GM12878 (cell line): ENCODE measurements around the gene MEN1. TPM values are rescaled to one million over a fixed set of nuclear protein-coding genes. Genes with fewer than 3 reads are reported as not detected.
A peak's percentile ranks its signal among the peaks of the same experiment; 100 is the strongest.

Experiments used
- CHD2 ChIP-seq: IDR thresholded peaks from 2 replicates; pipeline ENCODE4 v1.6.1; 2011; ENCODE audit warnings: low read depth, low read length, improper control_type of control experiment, borderline replicate concordance
- EP300 ChIP-seq, 2 experiments: fragments of 150-350 bp in 1 of 2; IDR thresholded peaks; 2 replicates each; pipeline ENCODE4 v1.6.1; 2011 to 2012; ENCODE audit warnings: low read depth in 2 of 2, low read length in 2 of 2, borderline replicate concordance in 1 of 2, improper control_type of control experiment in 1 of 2, inconsistent platforms in 1 of 2; ENCODE audit not compliant: control insufficient read depth in 1 of 2
- GABPA ChIP-seq: IDR thresholded peaks from 2 replicates; pipeline ENCODE4 v1.6.1; 2014; ENCODE audit warnings: antibody characterized with exemption, low read depth, mild to moderate bottlenecking, inconsistent platforms
- GATAD2B ChIP-seq: fragments of 450-650 bp; conservative IDR thresholded peaks from 2 replicates; pipeline ENCODE4 v1.6.1; 2017; ENCODE audit warnings: low read depth, mild to moderate bottlenecking, moderate library complexity
- HCFC1 ChIP-seq: fragments of 150-350 bp; IDR thresholded peaks from 2 replicates; pipeline ENCODE4 v1.6.1; 2014; ENCODE audit warnings: low read length
- KDM1A ChIP-seq: fragments of 200-600 bp; sonication (generic); IDR thresholded peaks from 2 replicates; pipeline ENCODE4 v1.6.1; 2016; ENCODE audit warnings: borderline replicate concordance
- NBN ChIP-seq: fragments of 450-650 bp; IDR thresholded peaks from 2 replicates; pipeline ENCODE4 v1.6.1; 2016
- NFXL1 ChIP-seq: fragments of 450-650 bp; IDR thresholded peaks from 2 replicates; pipeline ENCODE4 v1.6.1; 2017; ENCODE audit warnings: antibody characterized with exemption, mild to moderate bottlenecking, borderline replicate concordance
- NFYA ChIP-seq: IDR thresholded peaks from 2 replicates; pipeline ENCODE4 v1.6.1; 2011; ENCODE audit warnings: low read depth, mild to moderate bottlenecking, low read length, improper control_type of control experiment, borderline replicate concordance
- NRF1 ChIP-seq: conservative IDR thresholded peaks from 2 replicates; pipeline ENCODE4 v1.6.1; 2011; ENCODE audit warnings: mild to moderate bottlenecking, low read depth, low read length, improper control_type of control experiment
- PBX3 ChIP-seq: IDR thresholded peaks from 2 replicates; pipeline ENCODE4 v1.6.1; 2011; ENCODE audit warnings: mild to moderate bottlenecking, low read depth, low read length, moderate library complexity; ENCODE audit not compliant: insufficient replicate concordance
- POLR2AphosphoS5 ChIP-seq: IDR thresholded peaks from 2 replicates; pipeline ENCODE4 v1.6.1; 2011; ENCODE audit warnings: mild to moderate bottlenecking, low read length, inconsistent platforms
- SMAD5 ChIP-seq: IDR thresholded peaks from 2 replicates; pipeline ENCODE4 v1.6.1; 2016; ENCODE audit warnings: antibody characterized with exemption, low read depth
- SMC3 ChIP-seq: IDR thresholded peaks from 2 replicates; pipeline ENCODE4 v1.6.1; 2011; ENCODE audit warnings: low read length, improper control_type of control experiment, borderline replicate concordance
- STAT3 ChIP-seq: IDR thresholded peaks from 2 replicates; pipeline ENCODE4 v1.6.1; 2011; ENCODE audit warnings: low read depth, low read length, improper control_type of control experiment
- WRNIP1 ChIP-seq: IDR thresholded peaks from 2 replicates; pipeline ENCODE4 v1.6.1; 2011; ENCODE audit warnings: low read depth, low read length, improper control_type of control experiment, borderline replicate concordance
- polyA plus RNA-seq, 11 experiments: library from polyadenylated mRNA; depleted of rRNA in 4 of 11; unstranded in 6 of 11; stranded (reverse) in 5 of 11; fragments of >200 nt; fragmentation: Nextera tagmentation in 4 of 11; fragmentation: Illumina TruSeq in 1 of 11; extraction: Ambion mirVana in 4 of 11; extraction: Trizol in 1 of 11; gene quantifications; 1 replicate in 1 of 11; 2 replicates in 10 of 11; pipeline versions ENCODE4 v1.2.1 to v1.2.3, GENCODE V29; 2011 to 2016; ENCODE audit warnings: inconsistent platforms in 2 of 11, missing spikeins in 2 of 11, low read depth in 1 of 11
- total RNA-seq, 4 experiments: library from RNA; depleted of rRNA in 3 of 4; stranded (reverse); fragments of >200 nt in 3 of 4; fragmentation: Illumina TruSeq in 1 of 4; extraction: Trizol in 1 of 4; gene quantifications; 2 replicates each; pipeline versions ENCODE4 v1.2.1 to v1.2.3, GENCODE V29; 2013 to 2021
- TF ChIP-seq, protein P1 (sequence below): fragments of 450-650 bp; conservative IDR thresholded peaks from 2 replicates; pipeline ENCODE4 v1.6.1; 2017; ENCODE audit warnings: mild to moderate bottlenecking, moderate library complexity
- TF ChIP-seq, protein P2 (sequence below): fragments of 450-650 bp; IDR thresholded peaks from 2 replicates; pipeline ENCODE4 v1.6.1; 2017; ENCODE audit warnings: mild to moderate bottlenecking, moderate library complexity
- TF ChIP-seq, protein P3 (sequence below): fragments of 450-650 bp; formaldehyde crosslinking; IDR thresholded peaks from 2 replicates; pipeline ENCODE4 v1.5.0; 2022; ENCODE audit warnings: mild to moderate bottlenecking, missing genetic modification characterization

The MEN1 gene
- total and polyA plus RNA-seq, 10 of the 15 experiments (the other 5 are each of a cell fraction or from before 2014, with no cell fraction given) = 2.5 to 39.7 (median 20.7) TPM

- TF ChIP-seq PBX3 (peak; percentile 74), POLR2AphosphoS5 (no peak), NRF1 (no peak), WRNIP1 (no peak), HCFC1 (peak; percentile 25; the same call in 1 of the 2 replicates), NFYA (no peak), SMC3 (peak; percentile 38; the same call in 1 of the 2 replicates), STAT3 (no peak), CHD2 (no peak), SMAD5 (no peak), GATAD2B (peak; percentile 74), GABPA (no peak), NBN (0 out of 2 replicates have a peak, but pooled peaks have one; percentile 4), KDM1A (no peak), NFXL1 (no peak), EP300 (IDR thresholded peaks at IDR 0.05; ENCODE audit: borderline replicate concordance in 1 of 2, control insufficient read depth in 1 of 2, low read depth in 2 of 2, low read length in 2 of 2) (no peak)
- TF ChIP-seq, protein P1, sequence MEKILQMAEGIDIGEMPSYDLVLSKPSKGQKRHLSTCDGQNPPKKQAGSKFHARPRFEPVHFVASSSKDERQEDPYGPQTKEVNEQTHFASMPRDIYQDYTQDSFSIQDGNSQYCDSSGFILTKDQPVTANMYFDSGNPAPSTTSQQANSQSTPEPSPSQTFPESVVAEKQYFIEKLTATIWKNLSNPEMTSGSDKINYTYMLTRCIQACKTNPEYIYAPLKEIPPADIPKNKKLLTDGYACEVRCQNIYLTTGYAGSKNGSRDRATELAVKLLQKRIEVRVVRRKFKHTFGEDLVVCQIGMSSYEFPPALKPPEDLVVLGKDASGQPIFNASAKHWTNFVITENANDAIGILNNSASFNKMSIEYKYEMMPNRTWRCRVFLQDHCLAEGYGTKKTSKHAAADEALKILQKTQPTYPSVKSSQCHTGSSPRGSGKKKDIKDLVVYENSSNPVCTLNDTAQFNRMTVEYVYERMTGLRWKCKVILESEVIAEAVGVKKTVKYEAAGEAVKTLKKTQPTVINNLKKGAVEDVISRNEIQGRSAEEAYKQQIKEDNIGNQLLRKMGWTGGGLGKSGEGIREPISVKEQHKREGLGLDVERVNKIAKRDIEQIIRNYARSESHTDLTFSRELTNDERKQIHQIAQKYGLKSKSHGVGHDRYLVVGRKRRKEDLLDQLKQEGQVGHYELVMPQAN = 0 out of 2 replicates have a peak, but pooled peaks have one; percentile 41
- TF ChIP-seq, protein P2, sequence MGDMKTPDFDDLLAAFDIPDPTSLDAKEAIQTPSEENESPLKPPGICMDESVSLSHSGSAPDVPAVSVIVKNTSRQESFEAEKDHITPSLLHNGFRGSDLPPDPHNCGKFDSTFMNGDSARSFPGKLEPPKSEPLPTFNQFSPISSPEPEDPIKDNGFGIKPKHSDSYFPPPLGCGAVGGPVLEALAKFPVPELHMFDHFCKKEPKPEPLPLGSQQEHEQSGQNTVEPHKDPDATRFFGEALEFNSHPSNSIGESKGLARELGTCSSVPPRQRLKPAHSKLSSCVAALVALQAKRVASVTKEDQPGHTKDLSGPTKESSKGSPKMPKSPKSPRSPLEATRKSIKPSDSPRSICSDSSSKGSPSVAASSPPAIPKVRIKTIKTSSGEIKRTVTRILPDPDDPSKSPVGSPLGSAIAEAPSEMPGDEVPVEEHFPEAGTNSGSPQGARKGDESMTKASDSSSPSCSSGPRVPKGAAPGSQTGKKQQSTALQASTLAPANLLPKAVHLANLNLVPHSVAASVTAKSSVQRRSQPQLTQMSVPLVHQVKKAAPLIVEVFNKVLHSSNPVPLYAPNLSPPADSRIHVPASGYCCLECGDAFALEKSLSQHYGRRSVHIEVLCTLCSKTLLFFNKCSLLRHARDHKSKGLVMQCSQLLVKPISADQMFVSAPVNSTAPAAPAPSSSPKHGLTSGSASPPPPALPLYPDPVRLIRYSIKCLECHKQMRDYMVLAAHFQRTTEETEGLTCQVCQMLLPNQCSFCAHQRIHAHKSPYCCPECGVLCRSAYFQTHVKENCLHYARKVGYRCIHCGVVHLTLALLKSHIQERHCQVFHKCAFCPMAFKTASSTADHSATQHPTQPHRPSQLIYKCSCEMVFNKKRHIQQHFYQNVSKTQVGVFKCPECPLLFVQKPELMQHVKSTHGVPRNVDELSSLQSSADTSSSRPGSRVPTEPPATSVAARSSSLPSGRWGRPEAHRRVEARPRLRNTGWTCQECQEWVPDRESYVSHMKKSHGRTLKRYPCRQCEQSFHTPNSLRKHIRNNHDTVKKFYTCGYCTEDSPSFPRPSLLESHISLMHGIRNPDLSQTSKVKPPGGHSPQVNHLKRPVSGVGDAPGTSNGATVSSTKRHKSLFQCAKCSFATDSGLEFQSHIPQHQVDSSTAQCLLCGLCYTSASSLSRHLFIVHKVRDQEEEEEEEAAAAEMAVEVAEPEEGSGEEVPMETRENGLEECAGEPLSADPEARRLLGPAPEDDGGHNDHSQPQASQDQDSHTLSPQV = peak; percentile 45; the same call in 1 of the 2 replicates
- TF ChIP-seq, protein P3, sequence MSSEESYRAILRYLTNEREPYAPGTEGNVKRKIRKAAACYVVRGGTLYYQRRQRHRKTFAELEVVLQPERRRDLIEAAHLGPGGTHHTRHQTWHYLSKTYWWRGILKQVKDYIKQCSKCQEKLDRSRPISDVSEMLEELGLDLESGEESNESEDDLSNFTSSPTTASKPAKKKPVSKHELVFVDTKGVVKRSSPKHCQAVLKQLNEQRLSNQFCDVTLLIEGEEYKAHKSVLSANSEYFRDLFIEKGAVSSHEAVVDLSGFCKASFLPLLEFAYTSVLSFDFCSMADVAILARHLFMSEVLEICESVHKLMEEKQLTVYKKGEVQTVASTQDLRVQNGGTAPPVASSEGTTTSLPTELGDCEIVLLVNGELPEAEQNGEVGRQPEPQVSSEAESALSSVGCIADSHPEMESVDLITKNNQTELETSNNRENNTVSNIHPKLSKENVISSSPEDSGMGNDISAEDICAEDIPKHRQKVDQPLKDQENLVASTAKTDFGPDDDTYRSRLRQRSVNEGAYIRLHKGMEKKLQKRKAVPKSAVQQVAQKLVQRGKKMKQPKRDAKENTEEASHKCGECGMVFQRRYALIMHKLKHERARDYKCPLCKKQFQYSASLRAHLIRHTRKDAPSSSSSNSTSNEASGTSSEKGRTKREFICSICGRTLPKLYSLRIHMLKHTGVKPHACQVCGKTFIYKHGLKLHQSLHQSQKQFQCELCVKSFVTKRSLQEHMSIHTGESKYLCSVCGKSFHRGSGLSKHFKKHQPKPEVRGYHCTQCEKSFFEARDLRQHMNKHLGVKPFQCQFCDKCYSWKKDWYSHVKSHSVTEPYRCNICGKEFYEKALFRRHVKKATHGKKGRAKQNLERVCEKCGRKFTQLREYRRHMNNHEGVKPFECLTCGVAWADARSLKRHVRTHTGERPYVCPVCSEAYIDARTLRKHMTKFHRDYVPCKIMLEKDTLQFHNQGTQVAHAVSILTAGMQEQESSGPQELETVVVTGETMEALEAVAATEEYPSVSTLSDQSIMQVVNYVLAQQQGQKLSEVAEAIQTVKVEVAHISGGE (CRISPR knock-in tag) = no peak
These were observed 34.2 kb upstream of the MEN1 start, which contains the start of gene CDC42BPG (continued) for GRCh38 chr11:64844330-64845128.
